HCT116 (cell line): ENCODE results near the gene INSR. TPM values are rescaled to one million over a fixed set of nuclear protein-coding genes. Genes with fewer than 3 reads are reported as not detected.

Experiments used
- ATAC-seq: fragments of 200-7000 bp; cut with Tn5 transposase; 2 replicates; pipeline ENCODE4 v1.9.1; 2020; ENCODE audit warnings: mild to moderate bottlenecking, moderate library complexity
- BruUV-seq: library from RNA; stranded (reverse); fragments of 400-500 nt; replicated peaks from 2 replicates; lab custom pipeline; 2021; lab: Mats Ljungman, UMichigan
- CTCF ChIA-PET: fragments of 300-600 bp; sonication (Branson Sonifier 250); formaldehyde crosslinking; loops from one replicate; lab custom pipeline; 2021; ENCODE audit warnings: antibody characterized with exemption; lab: Charles Lee
- POLR2A ChIA-PET: fragments of 300-600, 350-600 bp; sonication (Branson Sonifier 250); formaldehyde crosslinking; loops from one replicate; lab custom pipeline; 2021; ENCODE audit warnings: antibody characterized with exemption; lab: Charles Lee
- RAD21 ChIA-PET, 2 experiments: fragments of 300-600 bp; sonication (Branson Sonifier 250); formaldehyde crosslinking; loops; one replicate each; lab custom pipeline; 2023; ENCODE audit warnings: low total read pairs in 2 of 2; ENCODE audit not compliant: uncharacterized antibody in 2 of 2, unreplicated experiment in 2 of 2, low non-redundant PET in 1 of 2; lab: Charles Lee
- DNase-seq: peaks from one replicate; pipeline ENCODE4 v3.0.0-alpha.2; 2010; ENCODE audit warnings: low read depth, low spot score
- H2AFZ ChIP-seq: fragments of 200-600 bp; shearing (Covaris generic), sonication (generic); 2 replicates; pipeline ENCODE4 v1.6.1; 2017; ENCODE audit warnings: low read depth, mixed run types, mixed read lengths, antibody characterized with exemption, low read length; ENCODE audit not compliant: poor library complexity, severe bottlenecking
- H3K27ac ChIP-seq: 2 replicates; pipeline ENCODE4 v1.5.1; 2012; ENCODE audit warnings: low read depth, low read length
- H3K27me3 ChIP-seq: fragments of 200-600 bp; sonication (generic); 2 replicates; pipeline ENCODE4 v1.6.1; 2016; ENCODE audit warnings: mixed run types, low read length, mixed read lengths; ENCODE audit not compliant: insufficient read depth
- H3K36me3 ChIP-seq, 2 experiments: fragments of 200-500 bp in 1 of 2; fragments of 200-600 bp in 1 of 2; sonication (Bioruptor generic) in 1 of 2; sonication (generic) in 1 of 2; 2 replicates each; pipeline versions ENCODE4 v1.5.1 to v1.6.1; 2014 to 2016; ENCODE audit warnings: low read length in 2 of 2, inconsistent platforms in 1 of 2, mixed read lengths in 1 of 2, mixed run types in 1 of 2; ENCODE audit not compliant: insufficient read depth in 2 of 2, control insufficient read depth in 1 of 2
- H3K4me1 ChIP-seq, 2 experiments: fragments of 200-600 bp in 1 of 2; sonication (generic) in 1 of 2; 2 replicates each; pipeline versions ENCODE4 v1.5.1 to v1.6.1; 2012 to 2017; ENCODE audit warnings: low read length in 2 of 2, inconsistent platforms in 1 of 2, mild to moderate bottlenecking in 1 of 2, mixed read lengths in 1 of 2, mixed run types in 1 of 2, moderate library complexity in 1 of 2; ENCODE audit not compliant: insufficient read depth in 2 of 2, control insufficient read depth in 1 of 2
- H3K4me2 ChIP-seq: fragments of 200-600 bp; sonication (generic); 2 replicates; pipeline ENCODE4 v1.6.1; 2017; ENCODE audit warnings: mixed run types, low read length, mixed read lengths
- H3K4me3 ChIP-seq, 2 experiments: fragments of 200-600 bp in 1 of 2; sonication (generic) in 1 of 2; replicated peaks in 1 of 2; 2 replicates each; pipeline ENCODE4 v1.5.1; 2011 to 2016; ENCODE audit warnings: low read length in 2 of 2, control low read depth in 1 of 2, low read depth in 1 of 2, mild to moderate bottlenecking in 1 of 2, mixed read lengths in 1 of 2, mixed run types in 1 of 2
- H3K79me2 ChIP-seq: fragments of 200-600 bp; sonication (generic); 2 replicates; pipeline ENCODE4 v1.6.1; 2017; ENCODE audit warnings: mild to moderate bottlenecking, mixed run types, low read length, moderate library complexity, mixed read lengths; ENCODE audit not compliant: insufficient read depth
- H3K9ac ChIP-seq: fragments of 200-600 bp; sonication (generic); 2 replicates; pipeline ENCODE4 v1.6.1; 2016; ENCODE audit warnings: low read length, mixed read lengths
- H3K9me2 ChIP-seq: fragments of 200-600 bp; sonication (generic), shearing (Covaris generic); 2 replicates; pipeline ENCODE4 v1.6.1; 2017; ENCODE audit warnings: mixed run types, mild to moderate bottlenecking, moderate library complexity; ENCODE audit not compliant: insufficient read depth
- H3K9me3 ChIP-seq, 2 experiments: fragments of 200-500 bp in 1 of 2; fragments of 200-600 bp in 1 of 2; sonication (Bioruptor generic) in 1 of 2; sonication (generic) in 1 of 2; 2 replicates each; pipeline ENCODE4 v1.6.1; 2014 to 2017; ENCODE audit warnings: low read length in 2 of 2, mixed read lengths in 2 of 2, inconsistent platforms in 1 of 2, low read depth in 1 of 2, mild to moderate bottlenecking in 1 of 2, mixed run types in 1 of 2, moderate library complexity in 1 of 2; ENCODE audit not compliant: control insufficient read depth in 1 of 2, insufficient read depth in 1 of 2
- H4K20me1 ChIP-seq: fragments of 200-600 bp; sonication (generic), shearing (Covaris generic); 2 replicates; pipeline ENCODE4 v1.6.1; 2017; ENCODE audit warnings: mixed run types, mild to moderate bottlenecking, moderate library complexity; ENCODE audit not compliant: insufficient read depth
- CBX3 ChIP-seq: IDR thresholded peaks from 2 replicates; pipeline ENCODE4 v1.6.1; 2012; ENCODE audit warnings: low read depth
- ELF1 ChIP-seq: IDR thresholded peaks from 2 replicates; pipeline ENCODE4 v1.6.1; 2012; ENCODE audit warnings: low read depth, borderline replicate concordance
- EZH2 ChIP-seq: fragments of 200-600 bp; sonication (generic); IDR thresholded peaks from 2 replicates; pipeline ENCODE4 v1.6.1; 2017; ENCODE audit warnings: antibody characterized with exemption, mixed run types
- EZH2phosphoT487 ChIP-seq: fragments of 200-600 bp; IDR thresholded peaks from 2 replicates; pipeline ENCODE4 v1.6.1; 2018; ENCODE audit warnings: antibody characterized with exemption, borderline replicate concordance
- FOSL1 ChIP-seq: IDR thresholded peaks from 2 replicates; pipeline ENCODE4 v1.6.1; 2012; ENCODE audit warnings: low read depth
- JUND ChIP-seq: IDR thresholded peaks from 2 replicates; pipeline ENCODE4 v1.6.1; 2012
- POLR2A ChIP-seq: IDR thresholded peaks from 2 replicates; pipeline ENCODE4 v1.7.0; 2011; ENCODE audit warnings: borderline replicate concordance; ENCODE audit not compliant: insufficient read depth, insufficient read length; ENCODE audit errors: extremely low read depth
- POLR2AphosphoS5 ChIP-seq: IDR thresholded peaks from 2 replicates; pipeline ENCODE4 v1.6.1; 2011; ENCODE audit warnings: mild to moderate bottlenecking, low read depth, low read length, moderate library complexity
- RAD21 ChIP-seq: IDR thresholded peaks from 2 replicates; pipeline ENCODE4 v1.6.1; 2012; ENCODE audit warnings: low read depth, mild to moderate bottlenecking
- REST ChIP-seq: IDR thresholded peaks from 2 replicates; pipeline ENCODE4 v1.6.1; 2012; ENCODE audit warnings: low read depth
- SIN3A ChIP-seq: IDR thresholded peaks from 2 replicates; pipeline ENCODE4 v1.6.1; 2012; ENCODE audit warnings: low read depth
- SP1 ChIP-seq: IDR thresholded peaks from 2 replicates; pipeline ENCODE4 v1.6.1; 2012; ENCODE audit warnings: low read depth
- SRF ChIP-seq: IDR thresholded peaks from 2 replicates; pipeline ENCODE4 v1.6.1; 2012; ENCODE audit warnings: low read depth
- TCF7L2 ChIP-seq: IDR thresholded peaks from 2 replicates; pipeline ENCODE4 v1.7.0; 2011; ENCODE audit warnings: borderline replicate concordance, inconsistent platforms; ENCODE audit not compliant: insufficient read depth, insufficient read length; ENCODE audit errors: extremely low read depth
- YY1 ChIP-seq: IDR thresholded peaks from 2 replicates; pipeline ENCODE4 v1.6.1; 2011; ENCODE audit warnings: low read length, low read depth, moderate library complexity, mild to moderate bottlenecking; ENCODE audit not compliant: insufficient replicate concordance; ENCODE audit errors: extremely low read depth
- ZBTB33 ChIP-seq: IDR thresholded peaks from 2 replicates; pipeline ENCODE4 v1.6.1; 2011; ENCODE audit warnings: mild to moderate bottlenecking, low read length, moderate library complexity; ENCODE audit not compliant: insufficient replicate concordance; ENCODE audit errors: extremely low read depth
- ZFX ChIP-seq: fragments of 450-650 bp; IDR thresholded peaks from 2 replicates; pipeline ENCODE4 v1.6.1; 2017
- ZNF274 ChIP-seq: fragments of 200-500 bp; sonication (Bioruptor generic); IDR thresholded peaks from 2 replicates; pipeline ENCODE4 v1.6.1; 2014; ENCODE audit warnings: mild to moderate bottlenecking, low read depth, low read length, inconsistent platforms
- intact Hi-C: fragments of 100-400 bp; cut with micrococcal nuclease; formaldehyde crosslinking; loops from 2 replicates; pipeline ENCODE4 v1.10.0; 2022
- total RNA-seq: library from RNA; stranded (reverse); gene quantifications from one replicate; pipeline ENCODE4 v1.2.1, GENCODE V29; 2021; ENCODE audit not compliant: unreplicated experiment

The INSR gene
- total RNA-seq, 1 experiment from 2014 or later = 25.4 TPM

GRCh38 chr19:7251494-7251893 is 42.7 kb downstream of the INSR start:
- Histone ChIP-seq H3K9ac (no peak overlapping the region), H3K9me3 (peaks cover under 1 to 7% of the 10 kb centered on the region in 2 experiments; a peak in 2 of 4 replicates), H4K20me1 (no peaks in the 10 kb centered on the region), H3K27me3 (no peaks in the 10 kb centered on the region), H3K9me2 (no peaks in the 10 kb centered on the region), H3K79me2 (no peaks in the 10 kb centered on the region), H3K4me3 (no peak overlapping the region), H3K4me2 (no peak overlapping the region), H3K4me1 (peaks cover 2 to 4% of the 10 kb centered on the region in 2 experiments; a peak in 2 of 4 replicates), H3K27ac (no peak overlapping the region), H2AFZ (no peak overlapping the region), H3K36me3 (no peaks in the 10 kb centered on the region; a peak in 1 of 4 replicates)
- DNase-seq (no peak), ATAC-seq (no peak)
- CTCF ChIA-PET = no interaction called here
- RAD21 ChIA-PET = no interaction called here
- BruUV-seq = no TSS peak
- POLR2A ChIA-PET = no interaction called here
- intact Hi-C loops = no loop called here
- TF ChIP-seq ELF1 (no peak), POLR2A (no peak), ZFX (no peak), CBX3 (no peak), POLR2AphosphoS5 (no peak), EZH2phosphoT487 (no peak), ZBTB33 (no peak), ZNF274 (no peak), YY1 (no peak), FOSL1 (no peak), TCF7L2 (no peak), SRF (no peak), REST (no peak), SP1 (no peak), JUND (no peak), RAD21 (no peak), SIN3A (no peak), EZH2 (no peak)
